HepG2 (cell line): Measurements from ENCODE around the gene ACTL6A. TPM values are rescaled to one million over a fixed set of nuclear protein-coding genes. Genes with fewer than 3 reads are reported as not detected.
A peak's percentile ranks its signal among the peaks of the same experiment; 100 is the strongest.

ENCODE experiments used
- ATF4 ChIP-seq, 2 experiments: fragments of 450-650 bp in 1 of 2; sonication (generic) in 1 of 2; formaldehyde crosslinking; IDR thresholded peaks; 2 replicates each; pipeline versions ENCODE4 v1.5.0 to v1.8.0; 2020 to 2022; ENCODE audit warnings: mild to moderate bottlenecking in 1 of 2, missing genetic modification reagents in 1 of 2
- CCAR2 ChIP-seq: fragments of 200-400 bp; formaldehyde crosslinking; optimal IDR thresholded peaks from 2 replicates; pipeline ENCODE3; 2018; ENCODE audit warnings: low read depth, mild to moderate bottlenecking, low read length, moderate library complexity
- KLF12 ChIP-seq: sonication (generic); formaldehyde crosslinking; IDR thresholded peaks from 2 replicates; pipeline ENCODE4 v1.4.0; 2020; ENCODE audit warnings: missing genetic modification reagents, borderline replicate concordance
- PAXIP1 ChIP-seq: sonication (generic); formaldehyde crosslinking; conservative IDR thresholded peaks from 2 replicates; pipeline ENCODE4 v1.4.0; 2020; ENCODE audit warnings: mild to moderate bottlenecking, missing genetic modification reagents, moderate library complexity
- REPIN1 ChIP-seq: sonication (generic); formaldehyde crosslinking; IDR thresholded peaks from 2 replicates; pipeline ENCODE4 v1.8.0; 2022; ENCODE audit warnings: missing genetic modification reagents, low read depth, mild to moderate bottlenecking, borderline replicate concordance
- RXRA ChIP-seq: sonication (generic); formaldehyde crosslinking; IDR thresholded peaks from 2 replicates; pipeline ENCODE4 v1.5.1; 2020; ENCODE audit warnings: missing genetic modification reagents
- SIN3A ChIP-seq: IDR thresholded peaks from 2 replicates; pipeline ENCODE4 v1.6.1; 2011; ENCODE audit warnings: low read depth, mild to moderate bottlenecking, control low read depth, low read length, borderline replicate concordance
- SP140L ChIP-seq: sonication (generic); formaldehyde crosslinking; IDR thresholded peaks from 2 replicates; pipeline ENCODE4 v1.4.0; 2020; ENCODE audit warnings: missing genetic modification reagents, borderline replicate concordance
- TARDBP ChIP-seq: sonication (generic); formaldehyde crosslinking; IDR thresholded peaks from 2 replicates; pipeline ENCODE4 v1.8.0; 2022; ENCODE audit warnings: mild to moderate bottlenecking, missing genetic modification reagents
- ZBTB25 ChIP-seq: IDR thresholded peaks from 2 replicates; pipeline ENCODE4 v1.6.1; 2018; ENCODE audit warnings: missing genetic modification reagents
- ZC3H4 ChIP-seq: sonication (generic); formaldehyde crosslinking; IDR thresholded peaks from 2 replicates; pipeline ENCODE4 v1.4.0; 2020; ENCODE audit warnings: missing genetic modification reagents, borderline replicate concordance
- ZFX ChIP-seq: sonication (generic); formaldehyde crosslinking; IDR thresholded peaks from 2 replicates; pipeline ENCODE4 v1.4.0; 2020; ENCODE audit warnings: mild to moderate bottlenecking, low read depth, missing genetic modification reagents, moderate library complexity
- ZNF512B ChIP-seq: sonication (generic); formaldehyde crosslinking; IDR thresholded peaks from 2 replicates; pipeline ENCODE4 v1.5.1; 2020; ENCODE audit warnings: missing genetic modification reagents, mild to moderate bottlenecking, borderline replicate concordance
- ZNF550 ChIP-seq: sonication (generic); formaldehyde crosslinking; IDR thresholded peaks from 2 replicates; pipeline ENCODE4 v1.4.0; 2020; ENCODE audit warnings: mild to moderate bottlenecking, missing genetic modification reagents, borderline replicate concordance
- ZNF644 ChIP-seq: IDR thresholded peaks from 2 replicates; pipeline ENCODE4 v1.6.1; 2016; ENCODE audit warnings: low read depth
- ZSCAN31 ChIP-seq: sonication (generic); formaldehyde crosslinking; IDR thresholded peaks from 2 replicates; pipeline ENCODE4 v1.5.0; 2020; ENCODE audit warnings: low read depth, mild to moderate bottlenecking, missing genetic modification reagents
- polyA plus RNA-seq, 8 experiments: library from polyadenylated mRNA; depleted of rRNA in 3 of 8; stranded (reverse) in 7 of 8; unstranded in 1 of 8; fragments of >200 nt; fragmentation: Illumina TruSeq in 4 of 8; extraction: Trizol in 4 of 8; gene quantifications; 2 replicates each; pipeline versions ENCODE4 v1.2.1 to v1.2.3, GENCODE V29; 2011 to 2016; ENCODE audit warnings: low read depth in 4 of 8, missing spikeins in 1 of 8, mixed read lengths in 1 of 8; ENCODE audit not compliant: insufficient read depth in 1 of 8
- total RNA-seq, 5 experiments: library from RNA; depleted of rRNA; stranded (reverse); fragments of >200 nt; fragmentation: Illumina TruSeq; extraction: Trizol; gene quantifications; 2 replicates each; pipeline ENCODE4 v1.2.3, GENCODE V29; 2016; ENCODE audit warnings: low read depth in 1 of 5
- TF ChIP-seq, protein P1 (sequence below): IDR thresholded peaks from 2 replicates; pipeline ENCODE4 v1.6.1; 2016; ENCODE audit warnings: control low read depth
- TF ChIP-seq, protein P2 (sequence below): IDR thresholded peaks from 2 replicates; pipeline ENCODE4 v1.6.1; 2016; ENCODE audit warnings: mild to moderate bottlenecking

ACTL6A gene
- total and polyA plus RNA-seq, 2 of the 13 experiments (the other 11 are each of a cell fraction or from before 2014, with no cell fraction given) = 58.1 to 84.1 TPM

GRCh38 chr3:179546814-179547241 is 15.9 kb upstream of the ACTL6A start (continued):
- no peak for TF ChIP-seq KLF12 (CRISPR knock-in tag)
- no peak for TF ChIP-seq ZSCAN31
- TF ChIP-seq, protein P1, sequence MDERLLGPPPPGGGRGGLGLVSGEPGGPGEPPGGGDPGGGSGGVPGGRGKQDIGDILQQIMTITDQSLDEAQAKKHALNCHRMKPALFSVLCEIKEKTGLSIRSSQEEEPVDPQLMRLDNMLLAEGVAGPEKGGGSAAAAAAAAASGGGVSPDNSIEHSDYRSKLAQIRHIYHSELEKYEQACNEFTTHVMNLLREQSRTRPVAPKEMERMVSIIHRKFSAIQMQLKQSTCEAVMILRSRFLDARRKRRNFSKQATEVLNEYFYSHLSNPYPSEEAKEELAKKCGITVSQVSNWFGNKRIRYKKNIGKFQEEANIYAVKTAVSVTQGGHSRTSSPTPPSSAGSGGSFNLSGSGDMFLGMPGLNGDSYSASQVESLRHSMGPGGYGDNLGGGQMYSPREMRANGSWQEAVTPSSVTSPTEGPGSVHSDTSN (CRISPR knock-in tag) = no peak
- TF ChIP-seq CCAR2 = no peak
- no peak for TF ChIP-seq ZBTB25 (CRISPR knock-in tag)
- TF ChIP-seq, protein P2, sequence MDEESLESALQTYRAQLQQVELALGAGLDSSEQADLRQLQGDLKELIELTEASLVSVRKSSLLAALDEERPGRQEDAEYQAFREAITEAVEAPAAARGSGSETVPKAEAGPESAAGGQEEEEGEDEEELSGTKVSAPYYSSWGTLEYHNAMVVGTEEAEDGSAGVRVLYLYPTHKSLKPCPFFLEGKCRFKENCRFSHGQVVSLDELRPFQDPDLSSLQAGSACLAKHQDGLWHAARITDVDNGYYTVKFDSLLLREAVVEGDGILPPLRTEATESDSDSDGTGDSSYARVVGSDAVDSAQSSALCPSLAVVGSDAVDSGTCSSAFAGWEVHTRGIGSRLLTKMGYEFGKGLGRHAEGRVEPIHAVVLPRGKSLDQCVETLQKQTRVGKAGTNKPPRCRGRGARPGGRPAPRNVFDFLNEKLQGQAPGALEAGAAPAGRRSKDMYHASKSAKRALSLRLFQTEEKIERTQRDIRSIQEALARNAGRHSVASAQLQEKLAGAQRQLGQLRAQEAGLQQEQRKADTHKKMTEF = no peak
- peak; percentile 65 for TF ChIP-seq ZFX (CRISPR knock-in tag)
- TF ChIP-seq TARDBP (CRISPR knock-in tag) = no peak
- no peak for TF ChIP-seq ZC3H4
- TF ChIP-seq ZNF512B (CRISPR knock-in tag) = no peak
- TF ChIP-seq SP140L (CRISPR knock-in tag) = no peak
- TF ChIP-seq SIN3A = no peak
- 0 out of 2 replicates have a peak, but pooled peaks have one; percentile 17 for TF ChIP-seq PAXIP1 (CRISPR knock-in tag)
- peak; percentile 68; the same call in 1 of the 2 replicates for TF ChIP-seq ZNF644 (CRISPR knock-in tag)
- TF ChIP-seq ZNF550 (CRISPR knock-in tag) = no peak
- TF ChIP-seq REPIN1 (CRISPR knock-in tag) = no peak
- TF ChIP-seq ATF4 (CRISPR knock-in tag; IDR thresholded peaks at IDR 0.05) = no peak
- 0 out of 2 replicates have a peak, but pooled peaks have one; percentile 46 for TF ChIP-seq RXRA (CRISPR knock-in tag)
